Mononuclear cell (primary cell): ENCODE measurements around the gene LRRC18. TPM values are rescaled to one million over a fixed set of nuclear protein-coding genes. Genes with fewer than 3 reads are reported as not detected.

Experiments used
- H3K27me3 ChIP-seq: 2 replicates; pipeline ENCODE4 v1.6.0; 2011; ENCODE audit warnings: low read length, control low read depth; ENCODE audit not compliant: insufficient read depth
- H3K4me1 ChIP-seq: 2 replicates; pipeline ENCODE4 v1.5.1; 2011; ENCODE audit warnings: mild to moderate bottlenecking, low read length, control low read depth; ENCODE audit not compliant: insufficient read depth
- H3K4me3 ChIP-seq: 2 replicates; pipeline ENCODE4 v1.5.1; 2011; ENCODE audit warnings: mild to moderate bottlenecking, low read length, moderate library complexity
- H3K9me3 ChIP-seq: 2 replicates; pipeline ENCODE4 v1.5.1; 2011; ENCODE audit warnings: low read depth, mild to moderate bottlenecking, control low read depth, low read length
- total RNA-seq: library from RNA; depleted of rRNA; stranded (reverse); fragments of >200 nt; gene quantifications from one replicate; pipeline ENCODE4 v1.2.3, GENCODE V29; 2012

LRRC18 gene
- total RNA-seq = not detected

GRCh38 chr10:48939790-48940325 lies at the start of gene LRRC18:
Gene LRRC18 (minus strand): TSS chr10:48939840. CDS start chr10:48914155, 25,685 bp downstream.
- no peaks in the 10 kb centered on the region for H3K9me3 ChIP-seq

DNA sequence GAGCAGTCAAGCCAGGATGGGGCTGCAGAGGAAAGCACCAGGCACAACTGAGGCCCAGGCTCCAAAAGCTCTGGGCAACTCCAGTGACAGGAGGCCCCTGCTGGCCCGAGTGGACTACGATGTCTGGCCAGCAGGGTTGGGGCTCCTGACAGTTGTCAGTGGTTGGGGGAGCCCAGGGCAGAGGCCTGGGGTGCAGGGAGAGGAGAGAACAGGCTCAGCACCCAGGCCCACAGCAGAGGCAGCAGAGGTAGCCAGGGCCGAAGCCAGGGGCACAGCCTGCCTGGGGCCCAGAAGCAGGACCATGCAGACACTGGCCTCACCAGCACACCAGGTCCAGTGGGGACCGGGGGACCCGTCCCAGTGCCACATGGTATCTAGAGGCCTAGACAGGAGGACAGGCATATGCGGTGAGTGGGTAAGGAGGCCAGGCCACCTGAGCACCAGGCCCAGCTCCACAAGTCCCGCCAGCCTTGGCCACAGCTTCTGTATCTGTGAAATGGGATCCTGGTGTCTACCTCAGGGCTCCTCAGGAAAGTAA lies 46.0 kb upstream of the LRRC18 start:
- Histone ChIP-seq H3K4me3 (no peak overlapping the region), H3K9me3 (no peaks in the 10 kb centered on the region)

More at GRCh38 chr10:48939790-48940325, at the start of gene LRRC18:
- no peaks in the 10 kb centered on the region for H3K27me3 ChIP-seq
- no peaks in the 10 kb centered on the region for H3K4me1 ChIP-seq
- H3K4me3 ChIP-seq = no peak within 1 kb of the TSS

DNA sequence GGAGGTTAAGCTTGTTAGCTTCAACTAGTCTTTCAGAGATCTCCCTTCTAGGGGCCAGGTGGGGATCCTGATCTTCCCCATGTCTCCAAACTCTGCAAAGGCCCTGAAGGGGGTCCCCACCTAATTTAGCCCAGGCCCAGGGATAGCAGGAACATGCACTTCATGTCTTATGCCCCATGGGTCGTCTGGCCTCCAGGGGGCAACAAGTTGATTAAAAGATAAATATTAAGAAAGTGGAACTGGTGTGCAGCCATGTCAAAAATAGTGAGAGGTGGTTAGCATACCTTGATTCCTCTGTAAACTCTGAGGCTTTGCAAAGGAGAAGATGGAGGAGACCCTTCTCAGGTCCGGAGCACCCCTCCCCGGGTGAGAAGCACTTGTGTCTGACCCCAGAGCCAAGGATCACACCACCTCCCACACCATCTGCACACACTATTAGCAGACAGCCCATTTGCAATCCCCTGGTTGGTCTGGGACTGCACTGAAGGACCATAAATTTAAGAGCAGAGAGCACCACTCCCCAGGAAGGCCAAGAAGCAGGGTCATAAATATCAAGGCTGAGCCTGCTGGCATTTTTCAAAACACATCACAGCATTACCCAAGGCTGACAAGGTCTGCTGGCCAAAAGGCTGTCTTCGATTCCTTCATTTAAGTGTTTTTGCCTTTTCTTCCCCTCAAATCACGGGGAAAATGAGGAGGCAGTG lies 44.2 kb upstream of the LRRC18 start:
- Histone ChIP-seq H3K27me3 (no peaks in the 10 kb centered on the region), H3K4me3 (no peak overlapping the region), H3K9me3 (no peaks in the 10 kb centered on the region), H3K4me1 (no peaks in the 10 kb centered on the region)

More for the DNA sequence above, 46.0 kb upstream of the LRRC18 start:
- Histone ChIP-seq H3K4me1 (no peaks in the 10 kb centered on the region), H3K27me3 (no peaks in the 10 kb centered on the region)

DNA sequence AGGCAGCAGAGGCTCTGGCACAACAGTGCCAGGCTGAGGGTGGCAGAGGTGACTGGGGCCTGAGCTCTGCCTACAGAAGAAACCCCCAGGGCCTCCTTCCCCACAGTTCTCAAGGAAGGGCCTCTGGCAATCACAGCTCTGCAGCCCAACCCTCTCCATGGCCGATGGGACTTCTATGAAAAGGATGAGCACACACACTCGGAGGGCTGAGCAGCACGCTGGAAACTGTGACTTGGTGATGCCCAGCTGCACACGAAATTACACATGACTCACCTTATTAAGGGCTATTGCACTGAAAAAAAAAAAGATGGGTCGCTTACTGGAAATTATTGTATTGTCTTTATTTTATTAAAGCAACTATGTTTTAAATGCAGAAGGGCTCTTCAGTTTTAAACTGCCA lies 42.9 kb upstream of the LRRC18 start:
- Histone ChIP-seq H3K4me3 (no peak overlapping the region), H3K9me3 (no peaks in the 10 kb centered on the region), H3K27me3 (no peaks in the 10 kb centered on the region), H3K4me1 (no peaks in the 10 kb centered on the region)

- Histone ChIP-seq H3K9me3 (no peaks in the 10 kb centered on the region), H3K27me3 (no peaks in the 10 kb centered on the region), H3K4me1 (no peaks in the 10 kb centered on the region), H3K4me3 (no peak overlapping the region)
Observed at GRCh38 chr10:48981310-48981907, 41.8 kb upstream of the LRRC18 start.

- H3K4me1 ChIP-seq = no peaks in the 10 kb centered on the region
- H3K9me3 ChIP-seq = no peaks in the 10 kb centered on the region
- H3K27me3 ChIP-seq = no peaks in the 10 kb centered on the region
- H3K4me3 ChIP-seq = no peak overlapping the region
Observed at GRCh38 chr10:48978318-48978717, 38.7 kb upstream of the LRRC18 start.

DNA sequence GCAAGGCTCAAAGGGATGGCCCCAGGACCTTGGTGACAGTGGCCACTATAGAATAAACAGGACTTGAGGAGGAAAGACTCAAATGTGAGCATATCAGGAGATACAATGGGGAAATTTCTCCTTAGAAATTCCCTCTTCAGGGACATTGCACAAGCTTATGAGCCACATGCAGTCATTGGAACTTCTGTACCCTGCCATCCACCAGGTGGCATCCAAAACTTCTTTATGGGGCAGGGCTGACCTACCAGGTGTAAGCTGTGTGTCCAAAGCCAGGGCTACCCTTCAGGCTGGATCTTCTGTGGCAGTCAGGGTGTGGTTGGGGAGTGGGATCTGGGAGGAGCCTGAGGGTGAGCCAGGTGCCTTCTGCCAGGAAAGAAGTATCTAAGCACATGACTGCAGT lies 36.6 kb upstream of the LRRC18 start:
- Histone ChIP-seq H3K27me3 (no peaks in the 10 kb centered on the region), H3K4me3 (no peak overlapping the region), H3K4me1 (no peaks in the 10 kb centered on the region), H3K9me3 (no peaks in the 10 kb centered on the region)

DNA sequence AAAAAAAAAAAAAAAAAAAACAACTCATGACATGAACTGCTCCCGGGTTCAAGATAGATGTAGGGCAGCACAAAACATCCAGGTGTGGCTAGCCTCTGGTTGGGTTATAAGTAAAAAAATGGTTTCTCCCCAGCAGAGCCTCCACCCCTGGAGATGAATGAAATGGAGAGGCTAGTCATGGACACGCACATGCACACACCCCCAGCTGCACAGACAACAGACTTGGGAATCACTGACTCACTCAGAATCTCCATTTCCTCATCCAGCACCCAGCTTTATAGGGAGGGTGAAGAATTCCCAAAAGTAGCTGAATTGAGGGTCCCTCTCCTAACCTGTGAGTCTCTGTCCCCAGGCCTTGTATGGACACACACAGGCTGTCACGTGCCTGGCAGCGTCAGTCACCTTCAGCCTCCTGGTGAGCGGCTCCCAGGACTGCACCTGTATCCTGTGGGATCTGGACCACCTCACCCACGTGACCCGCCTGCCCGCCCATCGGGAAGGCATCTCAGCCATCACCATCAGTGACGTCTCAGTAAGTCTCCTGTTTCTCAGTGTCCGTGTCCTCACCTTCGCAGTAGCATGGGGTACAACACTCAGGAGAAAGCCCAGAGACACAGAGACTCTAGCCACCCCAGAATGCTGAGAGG lies 35.0 kb upstream of the LRRC18 start:
- no peaks in the 10 kb centered on the region for H3K9me3 ChIP-seq
- no peaks in the 10 kb centered on the region for H3K27me3 ChIP-seq
- H3K4me3 ChIP-seq = no peak overlapping the region
- no peaks in the 10 kb centered on the region for H3K4me1 ChIP-seq

GRCh38 chr10:48973065-48973464 lies 33.4 kb upstream of the LRRC18 start:
- Histone ChIP-seq H3K4me1 (no peaks in the 10 kb centered on the region), H3K4me3 (no peak overlapping the region), H3K9me3 (no peaks in the 10 kb centered on the region), H3K27me3 (no peaks in the 10 kb centered on the region)

- no peak overlapping the region for H3K4me3 ChIP-seq
- no peaks in the 10 kb centered on the region for H3K4me1 ChIP-seq
- H3K27me3 ChIP-seq = no peaks in the 10 kb centered on the region
- no peaks in the 10 kb centered on the region for H3K9me3 ChIP-seq
Observed at GRCh38 chr10:48970654-48971053, 31.0 kb upstream of the LRRC18 start.

- Histone ChIP-seq H3K27me3 (no peaks in the 10 kb centered on the region), H3K9me3 (no peaks in the 10 kb centered on the region), H3K4me3 (no peak overlapping the region), H3K4me1 (no peaks in the 10 kb centered on the region)
Observed at GRCh38 chr10:48970046-48970445, 30.4 kb upstream of the LRRC18 start.

DNA sequence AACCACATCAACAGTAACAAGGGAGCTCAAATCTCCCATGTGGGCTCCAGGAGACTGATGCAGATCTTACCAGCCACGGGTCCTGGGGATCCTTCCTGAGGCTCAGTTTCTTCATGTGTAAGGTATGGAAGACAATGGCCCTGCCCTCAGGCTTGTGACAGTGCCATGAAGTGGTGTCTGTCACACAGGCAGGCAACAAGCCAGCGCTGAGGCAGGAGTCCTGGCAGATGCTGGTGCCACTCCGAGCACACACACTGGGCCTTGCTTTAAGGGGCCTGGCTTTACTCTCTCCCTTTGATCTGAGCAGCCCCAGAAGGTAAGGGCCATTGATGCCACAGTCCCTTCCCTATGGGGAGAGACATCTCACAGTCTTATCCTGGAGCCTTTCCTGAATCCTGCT lies 28.4 kb upstream of the LRRC18 start:
- no peak overlapping the region for H3K4me3 ChIP-seq
- no peaks in the 10 kb centered on the region for H3K9me3 ChIP-seq
- H3K27me3 ChIP-seq = no peaks in the 10 kb centered on the region
- no peaks in the 10 kb centered on the region for H3K4me1 ChIP-seq

GRCh38 chr10:48965460-48965859 lies 25.8 kb upstream of the LRRC18 start:
- Histone ChIP-seq H3K27me3 (no peaks in the 10 kb centered on the region), H3K9me3 (no peaks in the 10 kb centered on the region), H3K4me3 (no peak overlapping the region), H3K4me1 (no peaks in the 10 kb centered on the region)

DNA sequence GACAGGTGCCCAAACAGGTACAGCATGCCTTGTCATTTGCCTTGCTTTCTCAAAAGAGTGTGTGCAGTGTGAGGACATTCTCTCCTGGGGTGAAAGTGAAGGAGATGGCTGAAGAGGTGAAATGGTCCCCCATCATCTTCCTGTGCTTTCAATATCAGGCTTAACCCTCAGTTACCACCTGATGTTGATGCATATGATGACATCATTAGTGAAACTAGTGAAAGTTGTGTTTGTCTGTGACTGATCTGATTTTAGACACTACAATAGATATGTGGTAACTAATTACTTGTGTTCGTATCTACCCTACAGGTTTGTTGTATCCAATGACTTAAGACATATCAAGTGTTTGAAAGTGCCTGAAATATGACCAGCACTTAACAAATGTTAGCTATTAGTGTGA lies 24.4 kb upstream of the LRRC18 start:
- no peaks in the 10 kb centered on the region for H3K9me3 ChIP-seq
- H3K4me3 ChIP-seq = no peak overlapping the region
- H3K4me1 ChIP-seq = no peaks in the 10 kb centered on the region
- no peaks in the 10 kb centered on the region for H3K27me3 ChIP-seq

- Histone ChIP-seq H3K4me1 (no peaks in the 10 kb centered on the region), H3K27me3 (no peaks in the 10 kb centered on the region), H3K9me3 (no peaks in the 10 kb centered on the region), H3K4me3 (no peak overlapping the region)
Observed at GRCh38 chr10:48958598-48959190, 19.1 kb upstream of the LRRC18 start.
